Right lobe of liver (tissue), 6 donors: ENCODE measurements around the gene PARD6G. TPM values are rescaled to one million over a fixed set of nuclear protein-coding genes. Genes with fewer than 3 reads are reported as not detected.

Source experiments
- ATAC-seq, 4 donors: fragments of 200-7000 bp; cut with Tn5 transposase; one replicate each; pipeline ENCODE4 v1.9.1; 2020; ENCODE audit warnings: mild to moderate bottlenecking in 4 of 4, moderate library complexity in 4 of 4
- DNase-seq, 3 donors: peaks; one replicate each; pipeline ENCODE4 v3.0.0-alpha.2; 2020
- H3K27ac ChIP-seq, 3 donors: fragments of 200-600 bp; one replicate each; pipeline ENCODE4 v1.8.0; 2022
- H3K27me3 ChIP-seq, 2 donors: fragments of 200-600 bp; one replicate each; pipeline ENCODE4 v1.8.0; 2022
- H3K36me3 ChIP-seq, 4 donors: fragments of 200-600 bp; sonication (generic) in 1 of 4; one replicate each; pipeline versions ENCODE4 v1.5.1 to v1.8.0; 2017 to 2022; ENCODE audit warnings: control low read depth in 1 of 4
- H3K4me1 ChIP-seq, 4 donors: fragments of 200-600 bp; sonication (generic) in 1 of 4; one replicate each; pipeline versions ENCODE4 v1.5.1 to v1.8.0; 2017 to 2022; ENCODE audit warnings: control low read depth in 1 of 4
- H3K4me3 ChIP-seq, 3 donors: fragments of 200-600 bp; one replicate each; pipeline ENCODE4 v1.8.0; 2022
- H3K9me3 ChIP-seq, 4 donors: fragments of 200-600 bp; sonication (generic) in 1 of 4; one replicate each; pipeline versions ENCODE4 v1.5.1 to v1.8.0; 2017 to 2022; ENCODE audit warnings: control low read depth in 1 of 4
- CTCF ChIP-seq, 4 donors: fragments of 200-600 bp in 3 of 4; fragments of 450-650 bp in 1 of 4; IDR thresholded peaks; one replicate each; pipeline versions ENCODE4 v1.5.1 to v1.8.0; 2016 to 2022; ENCODE audit warnings: antibody characterized with exemption in 4 of 4, mild to moderate bottlenecking in 2 of 4
- POLR2A ChIP-seq: fragments of 450-650 bp; IDR thresholded peaks from one replicate; pipeline ENCODE4 v1.6.1; 2017; ENCODE audit warnings: antibody characterized with exemption, mild to moderate bottlenecking
- WGBS: methylation state at CpG from one replicate; pipeline ENCODE4 v1.1.6; 2018; ENCODE audit warnings: low coverage, low lambda C conversion rate; ENCODE audit not compliant: insufficient coverage; ENCODE audit errors: missing lambda C conversion rate; 5-methylcytosine and 5-hydroxymethylcytosine counted together
- intact Hi-C, 2 donors: fragments of 100-400 bp; cut with DNase I; formaldehyde crosslinking; loops; one replicate each; pipeline versions ENCODE4 v1.11.2 to v1.14.1; 2022
- total RNA-seq, 6 experiments: library from RNA; depleted of rRNA in 2 of 6; stranded (reverse); fragments of >200 nt in 2 of 6; fragmentation: NEBNext Ultra II Directional in 3 of 6; extraction: Animal tissue kit (Norgen Biotek cat#: 25700) in 3 of 6; gene quantifications; one replicate each; pipeline versions ENCODE4 v1.1.0 to v1.2.4, GENCODE V29; 2016 to 2023
- donor health status: DM: no; HTN: yes; CAD: no.
- donor health status: DM: no; HTN: no; CAD: no.
- donor health status: DM: no; HTN: no; CAD: no.
- donor health status: DM: no; HTN: yes; CAD: no.
- donor health status: DM: no; HTN: yes; CAD: no.

Gene PARD6G
- total RNA-seq, 6 experiments from 2014 or later = 1.1 to 5.5 (median 2.1) TPM

GRCh38 chr18:80204142-80204541 is 43.2 kb downstream of the PARD6G start:
- no peaks in the 10 kb centered on the region for H3K36me3 ChIP-seq
- intact Hi-C loops = no loop called here
- DNase-seq (no peak), ATAC-seq (no peak)
- H3K27me3 ChIP-seq = no peaks in the 10 kb centered on the region
- no peaks in the 10 kb centered on the region for H3K4me1 ChIP-seq
- no peak for TF ChIP-seq CTCF (IDR thresholded peaks at IDR 0.05)
- TF ChIP-seq POLR2A = no peak
- H3K27ac ChIP-seq = no peak overlapping the region
- H3K9me3 ChIP-seq = no peaks in the 10 kb centered on the region
- WGBS = 79% methylated on average over 2 of the region's 2 CpGs
- H3K4me3 ChIP-seq = no peak overlapping the region

GRCh38 chr18:80203249-80203648 is 44.1 kb downstream of the PARD6G start:
- TF ChIP-seq CTCF (IDR thresholded peaks at IDR 0.05) (no peak), POLR2A (no peak)
- Histone ChIP-seq H3K4me1 (no peaks in the 10 kb centered on the region), H3K27ac (no peak overlapping the region), H3K36me3 (no peaks in the 10 kb centered on the region), H3K4me3 (no peak overlapping the region), H3K27me3 (no peaks in the 10 kb centered on the region), H3K9me3 (no peaks in the 10 kb centered on the region)
- intact Hi-C loops = no loop called here
- ATAC-seq (no peak), DNase-seq (no peak)
- WGBS = 85% methylated on average over 6 of the region's 6 CpGs

DNA sequence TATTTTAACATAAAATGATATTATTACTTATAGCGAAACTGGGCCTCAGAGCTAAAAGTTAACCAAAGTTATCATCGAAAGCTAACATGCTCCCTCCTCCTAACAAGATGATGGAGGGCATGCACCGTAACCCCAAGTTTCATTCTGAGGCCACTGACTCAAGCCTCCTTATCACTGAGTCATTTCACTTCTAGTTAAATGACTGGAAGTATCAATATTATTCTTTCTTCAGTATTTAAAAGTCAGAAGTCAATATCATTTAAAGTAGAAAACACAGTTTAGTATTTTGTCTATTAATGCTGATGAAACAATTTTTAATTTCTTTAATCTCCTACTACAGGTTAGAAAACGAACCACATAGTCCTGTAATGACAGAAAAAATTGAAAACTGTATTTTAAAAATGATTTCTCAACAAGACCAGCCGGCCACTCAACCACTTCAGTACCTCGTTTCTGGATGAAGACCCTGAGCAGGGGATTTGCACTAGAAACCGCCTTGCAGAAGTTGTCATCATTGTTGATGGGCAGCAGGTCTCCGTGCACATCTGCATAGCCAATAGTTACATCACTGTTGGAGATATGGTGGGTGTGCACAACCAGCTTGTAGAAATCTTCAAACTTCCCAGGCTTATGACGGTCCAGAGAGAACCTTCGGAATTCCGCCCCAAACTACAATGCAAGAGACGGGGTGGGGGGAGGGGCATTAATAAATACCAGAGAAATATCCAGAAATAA is 44.9 kb downstream of the PARD6G start:
- H3K4me1 ChIP-seq = no peaks in the 10 kb centered on the region
- no peaks in the 10 kb centered on the region for H3K36me3 ChIP-seq
- WGBS = 80% methylated on average over 12 of the region's 12 CpGs
- H3K27me3 ChIP-seq = no peaks in the 10 kb centered on the region
- intact Hi-C loops = no loop called here
- DNase-seq (no peak), ATAC-seq (no peak)
- H3K27ac ChIP-seq = no peak overlapping the region
- TF ChIP-seq POLR2A (no peak), CTCF (IDR thresholded peaks at IDR 0.05) (no peak)
- H3K4me3 ChIP-seq = no peak overlapping the region
- no peaks in the 10 kb centered on the region for H3K9me3 ChIP-seq

DNA sequence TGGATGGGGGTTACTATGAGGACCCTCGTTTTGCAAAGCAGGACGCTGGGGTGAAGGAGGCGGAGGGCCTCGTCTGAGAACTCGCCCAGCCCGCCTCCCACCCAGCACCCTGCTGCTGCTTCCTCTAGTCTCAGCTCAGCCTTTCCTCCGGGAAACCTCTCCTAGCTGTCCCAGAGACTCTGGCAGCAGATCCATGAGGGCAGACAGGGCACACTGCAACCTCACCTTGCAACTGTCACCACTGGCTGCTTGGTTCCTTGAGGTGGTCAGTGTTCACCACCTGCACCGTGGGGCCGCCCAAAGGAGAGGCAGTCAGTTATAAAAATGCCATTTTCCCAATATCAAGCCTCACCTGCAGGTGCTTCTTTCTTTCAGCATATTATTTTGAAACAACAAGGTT is 45.6 kb downstream of the PARD6G start:
- Histone ChIP-seq H3K36me3 (no peaks in the 10 kb centered on the region), H3K9me3 (no peaks in the 10 kb centered on the region), H3K27me3 (no peaks in the 10 kb centered on the region), H3K27ac (no peak overlapping the region), H3K4me3 (no peak overlapping the region), H3K4me1 (no peaks in the 10 kb centered on the region)
- intact Hi-C loops = no loop called here
- ATAC-seq (peak in 1 of 4 donors; percentile 9), DNase-seq (no peak)
- TF ChIP-seq POLR2A (no peak), CTCF (IDR thresholded peaks at IDR 0.05) (no peak)
- 61% methylated on average over 2 of the region's 9 CpGs for WGBS
